ENCODE data around the gene SLC25A23.

DNA sequence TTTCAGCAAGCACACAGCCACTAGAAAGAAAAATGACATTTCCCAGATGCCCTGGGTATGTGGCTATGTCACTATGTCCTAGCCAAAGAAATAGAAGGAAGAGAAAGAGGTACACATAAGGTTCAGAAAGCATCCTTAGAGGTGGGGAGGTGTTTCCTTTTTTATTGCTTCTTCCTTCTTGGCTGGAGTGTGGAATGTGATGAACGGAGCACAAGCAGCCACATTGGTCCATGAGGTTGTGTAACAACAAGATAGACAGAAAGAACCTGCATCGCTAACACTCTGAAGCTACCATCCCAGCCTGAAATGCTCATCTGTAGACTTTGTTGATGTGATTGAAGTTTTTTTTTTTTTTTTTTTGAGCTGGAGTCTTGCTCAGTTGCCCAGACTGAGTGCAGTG lies 6.7 kb downstream of the SLC25A23 start:
- no peak for TF ChIP-seq POLR2A (IDR thresholded peaks at IDR 0.05; ENCODE audit: low read length)
- no peak for TF ChIP-seq GATA1 (IDR thresholded peaks at IDR 0.05; ENCODE audit: low read depth, low read length)
